ENCODE measurements around the gene CAMK2G.
"Not testable (repeated sequence)": the region's sequence is repeated elsewhere in the genome, so short reads cannot be mapped to it uniquely, and the experiment has no call there.

CAMK2G gene

DNA sequence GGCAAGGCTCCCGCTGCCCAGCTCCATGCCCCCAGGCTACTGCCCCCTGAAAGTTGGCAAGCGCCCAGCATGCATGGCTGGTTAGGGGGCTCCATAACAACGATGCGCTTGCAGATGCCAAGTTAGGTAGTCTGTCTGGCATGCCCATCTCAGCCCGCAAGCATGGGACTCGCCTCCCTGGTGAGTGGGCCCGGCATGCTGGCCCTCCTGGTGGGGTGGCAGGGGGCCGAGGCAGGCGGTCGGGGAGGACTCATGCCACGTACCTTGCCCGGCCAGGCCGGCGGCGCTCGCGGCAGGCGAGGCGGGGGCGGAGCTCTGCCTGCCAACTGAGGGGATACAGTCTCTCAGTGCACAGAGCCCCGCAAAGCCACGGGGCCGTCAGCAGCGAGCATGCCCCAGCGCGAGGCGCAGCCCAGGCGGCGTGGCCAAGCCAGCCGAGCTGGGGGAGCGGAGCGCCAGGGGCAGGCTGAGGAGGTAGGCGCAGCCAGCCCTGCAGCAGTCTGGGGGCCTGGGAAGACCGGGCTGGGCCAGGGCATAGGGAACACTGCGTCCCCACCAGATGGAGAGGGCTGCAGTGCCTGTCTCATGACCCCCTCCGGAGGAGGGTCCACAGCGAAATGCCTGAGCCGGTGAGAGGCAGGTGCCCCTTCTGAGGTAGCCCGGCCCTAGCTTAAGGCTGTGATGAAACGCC is 34.9 kb downstream of the CAMK2G start:
- DNase-seq (ENCODE audit: low spot score), result no peak

- no peak for DNase-seq (ENCODE audit: low spot score)
Observed at GRCh38 chr10:73838827-73839226, 35.5 kb downstream of the CAMK2G start.

DNA sequence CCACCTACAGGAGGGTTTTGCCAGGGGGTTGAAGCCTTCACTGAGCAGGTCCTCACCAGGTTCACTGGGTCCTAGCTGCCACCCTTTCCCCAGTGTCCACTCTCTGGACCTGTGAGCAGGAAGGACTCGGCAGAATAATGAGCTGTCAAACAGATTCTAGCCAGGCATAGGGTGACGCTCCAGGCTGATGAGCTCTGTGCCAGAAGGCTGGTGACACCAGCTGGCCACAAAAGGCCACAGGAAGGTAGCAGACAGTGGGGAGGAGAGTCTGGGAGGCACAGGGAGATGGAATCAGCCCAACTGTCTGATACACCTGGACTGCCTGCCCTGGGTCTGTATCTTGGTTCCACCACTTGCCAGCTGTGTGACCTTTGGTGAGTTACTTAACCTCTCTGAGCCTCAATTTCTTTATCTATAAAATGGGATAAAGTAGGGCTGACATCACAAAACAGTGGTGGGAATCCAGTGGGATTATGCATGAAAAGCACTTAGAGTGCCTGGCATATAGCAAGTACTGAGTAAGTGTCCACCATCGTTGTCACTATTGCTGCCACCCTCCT is 36.3 kb downstream of the CAMK2G start:
- peak; percentile 78 for DNase-seq (ENCODE audit: low spot score)

- DNase-seq (ENCODE audit: low spot score), result peak; percentile 83
Observed at GRCh38 chr10:73837072-73837471, 37.3 kb downstream of the CAMK2G start.

- no peak for DNase-seq (ENCODE audit: low spot score)
Observed at GRCh38 chr10:73836427-73836980, 37.9 kb downstream of the CAMK2G start.

- DNase-seq (ENCODE audit: low spot score), result not testable (repeated sequence)
Observed at GRCh38 chr10:73829090-73829489, 45.3 kb downstream of the CAMK2G start.

- no peak for DNase-seq (ENCODE audit: low spot score)
Observed at GRCh38 chr10:73828161-73828560, 46.2 kb downstream of the CAMK2G start.

GRCh38 chr10:73827346-73828089 is 46.8 kb downstream of the CAMK2G start:
- DNase-seq (ENCODE audit: low spot score), result no peak

GRCh38 chr10:73824146-73824725 is 50.1 kb downstream of the CAMK2G start:
- DNase-seq (ENCODE audit: low spot score), result no peak

GRCh38 chr10:73823391-73823790 is 51.0 kb downstream of the CAMK2G start:
- no peak for DNase-seq (ENCODE audit: low spot score)

DNA sequence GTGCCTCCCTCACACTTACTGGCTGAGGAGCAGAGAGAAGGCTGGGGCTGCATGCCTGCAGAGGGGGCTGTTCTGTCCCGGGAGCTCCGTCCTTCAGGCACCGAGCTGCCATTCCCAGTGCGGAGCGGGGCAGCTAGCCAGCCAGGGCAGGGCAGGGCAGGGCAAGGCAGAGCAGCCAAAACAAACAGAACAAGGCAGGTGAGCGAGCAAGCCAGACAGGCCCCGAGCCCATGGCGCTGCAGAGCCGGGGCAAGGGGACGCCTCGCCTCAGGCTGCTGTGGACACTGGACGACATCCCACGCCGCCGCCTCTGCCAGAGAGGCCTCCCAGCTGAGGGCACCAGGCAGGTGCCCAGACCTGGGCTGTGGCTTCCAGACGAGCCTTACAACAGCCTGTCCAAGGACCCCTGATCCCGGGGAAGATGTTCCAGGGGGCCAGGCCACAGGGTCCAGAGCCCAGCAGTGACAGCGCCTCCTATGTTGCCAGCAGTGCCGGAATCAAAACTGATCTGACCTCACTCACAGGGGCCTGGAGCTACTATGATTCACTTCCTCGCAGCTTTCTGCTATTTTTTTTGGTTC is 54.8 kb downstream of the CAMK2G start:
- no peak for DNase-seq (ENCODE audit: low spot score)

GRCh38 chr10:73819081-73819480 is 55.3 kb downstream of the CAMK2G start:
- no peak for DNase-seq (ENCODE audit: low spot score)

DNA sequence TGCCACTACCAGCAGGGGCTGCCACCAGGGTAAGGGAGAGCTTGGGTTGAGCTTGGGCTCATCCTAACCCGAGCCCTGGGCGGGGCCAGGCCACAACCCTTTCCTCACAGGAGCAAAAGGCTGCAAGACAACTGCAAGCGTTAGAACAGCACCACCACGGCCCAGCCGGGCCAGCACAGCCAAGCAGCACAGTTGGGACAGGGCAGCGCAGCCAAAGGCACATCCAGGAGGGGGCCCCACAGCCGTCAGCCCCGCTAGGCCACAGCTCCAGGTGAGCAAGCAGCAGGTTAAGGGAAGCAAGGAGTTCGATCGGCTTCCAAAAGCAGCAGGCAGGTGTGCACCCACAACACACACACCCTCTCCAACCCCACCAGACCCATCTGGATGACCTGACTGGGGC is 56.0 kb downstream of the CAMK2G start:
- no peak for DNase-seq (ENCODE audit: low spot score)

GRCh38 chr10:73817826-73818225 is 56.5 kb downstream of the CAMK2G start:
- DNase-seq (ENCODE audit: low spot score), result no peak

- no peak for DNase-seq (ENCODE audit: low spot score)
Observed at GRCh38 chr10:73816917-73817729, 57.2 kb downstream of the CAMK2G start.

GRCh38 chr10:73815719-73816030 is 58.7 kb downstream of the CAMK2G start:
- no peak for DNase-seq (ENCODE audit: low spot score)

- no peak for DNase-seq (ENCODE audit: low spot score)
Observed at GRCh38 chr10:73814896-73815718, 59.2 kb downstream of the CAMK2G start.

DNA sequence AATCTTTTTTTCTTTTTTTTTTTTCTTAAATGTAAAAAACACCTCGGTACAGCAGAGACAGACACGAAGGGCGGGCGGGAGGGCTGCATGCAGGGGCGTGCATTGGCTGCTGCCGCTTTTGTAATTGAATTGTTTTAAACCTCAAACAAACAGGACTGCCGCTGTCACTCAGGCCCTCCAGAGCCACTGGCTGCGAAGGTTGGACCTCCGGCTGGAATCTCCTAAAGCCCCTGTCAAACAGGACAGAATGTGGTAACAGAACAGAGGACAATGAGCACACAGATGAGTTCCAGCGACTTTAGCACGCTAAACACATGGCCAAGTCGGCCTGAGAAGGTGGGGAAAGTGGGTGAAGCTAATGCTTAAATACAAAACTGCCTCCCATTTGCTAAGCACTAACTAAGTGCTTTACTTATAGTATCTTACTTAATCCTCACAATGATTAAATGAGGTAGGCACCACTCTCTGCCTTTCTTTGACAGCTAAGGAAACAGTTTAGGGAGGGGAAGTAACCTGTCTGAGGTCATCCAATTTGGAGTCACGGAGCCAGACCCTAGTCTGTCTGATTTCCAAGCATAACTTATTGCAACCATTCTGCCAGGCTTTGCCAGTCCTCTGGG is 60.0 kb downstream of the CAMK2G start:
- no peak for DNase-seq (ENCODE audit: low spot score)

DNA sequence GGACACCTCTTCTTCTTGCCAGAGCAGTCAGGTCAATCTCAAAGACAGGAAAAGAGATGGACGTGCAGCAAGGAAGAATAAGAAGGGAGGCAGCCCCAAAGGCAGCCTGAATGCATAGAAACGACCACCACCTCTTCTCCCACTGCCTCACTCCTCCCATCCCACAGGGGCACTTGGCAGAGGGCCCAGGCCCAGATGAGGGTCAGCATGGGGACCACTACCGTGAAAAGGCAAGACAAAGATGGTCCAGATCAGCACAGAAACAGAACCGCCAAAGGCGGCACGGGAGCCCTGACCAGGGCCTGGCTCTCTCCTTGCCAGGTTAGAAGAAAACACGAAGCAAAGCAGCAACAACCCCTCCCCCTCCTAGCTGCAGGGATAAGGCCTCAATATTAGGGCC is 61.0 kb downstream of the CAMK2G start:
- no peak for DNase-seq (ENCODE audit: low spot score)

- DNase-seq (ENCODE audit: low spot score), result peak; percentile 37
Observed at GRCh38 chr10:73812657-73813056, 61.7 kb downstream of the CAMK2G start.

Measured in cerebellar cortex (tissue), 1 donor.